ENCODE results near the gene ICAM5.

DNA sequence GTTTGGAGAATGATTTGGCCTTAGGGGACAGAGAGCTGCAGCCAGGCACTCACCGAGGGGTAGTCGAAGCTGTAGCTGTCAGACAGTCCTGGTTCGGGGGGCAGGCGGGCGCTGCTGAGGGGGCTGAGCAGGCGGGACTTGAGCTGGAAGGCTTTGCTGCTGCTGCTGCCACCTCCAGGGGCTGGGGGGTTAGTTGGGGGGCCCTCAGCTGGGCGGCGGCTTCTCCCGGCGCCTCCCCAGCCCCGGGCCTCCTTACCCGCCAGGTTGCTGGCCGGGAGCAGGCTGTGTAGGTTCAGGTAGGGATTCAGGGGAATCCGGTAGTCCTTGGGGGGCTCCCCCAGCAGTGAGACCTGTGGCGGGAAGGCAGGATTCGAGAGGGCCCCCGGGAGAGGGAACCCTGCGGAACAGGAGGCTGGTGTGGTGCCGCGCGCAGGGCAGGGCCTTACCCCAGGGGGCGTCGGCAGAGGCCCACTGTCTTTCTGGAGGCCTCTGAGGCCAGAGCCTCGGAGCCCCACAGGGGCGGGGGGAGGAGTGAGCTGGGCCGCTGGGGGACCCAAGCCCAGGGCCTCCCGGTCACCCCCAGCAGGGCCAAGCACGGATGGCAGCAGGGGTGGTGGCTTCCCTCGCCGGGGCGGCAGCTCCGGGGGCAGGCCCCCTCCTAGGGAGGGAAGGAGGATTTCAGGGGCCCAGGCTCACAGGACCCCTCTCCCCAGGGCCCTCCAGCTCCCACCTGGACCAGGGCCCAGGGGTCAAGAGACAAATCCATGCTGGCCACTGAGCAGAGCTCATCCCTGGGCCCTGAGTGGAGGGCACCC, 31.1 kb downstream of the ICAM5 start:
- TF ChIP-seq, protein P1, sequence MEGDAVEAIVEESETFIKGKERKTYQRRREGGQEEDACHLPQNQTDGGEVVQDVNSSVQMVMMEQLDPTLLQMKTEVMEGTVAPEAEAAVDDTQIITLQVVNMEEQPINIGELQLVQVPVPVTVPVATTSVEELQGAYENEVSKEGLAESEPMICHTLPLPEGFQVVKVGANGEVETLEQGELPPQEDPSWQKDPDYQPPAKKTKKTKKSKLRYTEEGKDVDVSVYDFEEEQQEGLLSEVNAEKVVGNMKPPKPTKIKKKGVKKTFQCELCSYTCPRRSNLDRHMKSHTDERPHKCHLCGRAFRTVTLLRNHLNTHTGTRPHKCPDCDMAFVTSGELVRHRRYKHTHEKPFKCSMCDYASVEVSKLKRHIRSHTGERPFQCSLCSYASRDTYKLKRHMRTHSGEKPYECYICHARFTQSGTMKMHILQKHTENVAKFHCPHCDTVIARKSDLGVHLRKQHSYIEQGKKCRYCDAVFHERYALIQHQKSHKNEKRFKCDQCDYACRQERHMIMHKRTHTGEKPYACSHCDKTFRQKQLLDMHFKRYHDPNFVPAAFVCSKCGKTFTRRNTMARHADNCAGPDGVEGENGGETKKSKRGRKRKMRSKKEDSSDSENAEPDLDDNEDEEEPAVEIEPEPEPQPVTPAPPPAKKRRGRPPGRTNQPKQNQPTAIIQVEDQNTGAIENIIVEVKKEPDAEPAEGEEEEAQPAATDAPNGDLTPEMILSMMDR (IDR thresholded peaks at IDR 0.05), result no peak
- TF ChIP-seq POLR2A (IDR thresholded peaks at IDR 0.05) (no peak), EP300 (IDR thresholded peaks at IDR 0.05) (no peak)

Data from upper lobe of left lung (tissue), 4 donors.